ENCODE measurements around the gene CCDC15.
"Not testable (repeated sequence)": the region's sequence is repeated elsewhere in the genome, so short reads cannot be mapped to it uniquely, and the experiment has no call there.

CCDC15 gene

GRCh38 chr11:125088576-125089455, 134.8 kb downstream of the CCDC15 start:
- intact Hi-C loops (cut with DNase I) = no loop called here
- DNase-seq = no peak

- intact Hi-C loops (cut with DNase I); DNase-seq: not testable (repeated sequence)
These were observed 135.5 kb downstream of the CCDC15 start for GRCh38 chr11:125089481-125089880.

- DNase-seq = not testable (repeated sequence)
- intact Hi-C loops (cut with DNase I) = loop anchor here (10.0 kb wide), 1 partner anchor 315 kb away; no protein-coding TSS in a partner anchor
These were observed 136.1 kb downstream of the CCDC15 start for GRCh38 chr11:125090151-125090550.

- DNase-seq = peak in 1 of 42 donors; percentile 17
- intact Hi-C loops (cut with DNase I) = loop anchor here (10.0 kb wide), 1 partner anchor 314 kb away; no protein-coding TSS in a partner anchor
These were observed 136.8 kb downstream of the CCDC15 start for GRCh38 chr11:125090816-125091215.
